NCI-H1436 treated with DMSO at 0.1 percent for 48 hours (cell line): Measurements from ENCODE around the gene HAS3.
"Not testable (repeated sequence)": the region's sequence is repeated elsewhere in the genome, so short reads cannot be mapped to it uniquely, and the experiment has no call there.

Experiments used
- DNase-seq: peaks from one replicate; lab custom pipeline; 2025; lab: John Stamatoyannopoulos, UW

Gene HAS3, protein sequence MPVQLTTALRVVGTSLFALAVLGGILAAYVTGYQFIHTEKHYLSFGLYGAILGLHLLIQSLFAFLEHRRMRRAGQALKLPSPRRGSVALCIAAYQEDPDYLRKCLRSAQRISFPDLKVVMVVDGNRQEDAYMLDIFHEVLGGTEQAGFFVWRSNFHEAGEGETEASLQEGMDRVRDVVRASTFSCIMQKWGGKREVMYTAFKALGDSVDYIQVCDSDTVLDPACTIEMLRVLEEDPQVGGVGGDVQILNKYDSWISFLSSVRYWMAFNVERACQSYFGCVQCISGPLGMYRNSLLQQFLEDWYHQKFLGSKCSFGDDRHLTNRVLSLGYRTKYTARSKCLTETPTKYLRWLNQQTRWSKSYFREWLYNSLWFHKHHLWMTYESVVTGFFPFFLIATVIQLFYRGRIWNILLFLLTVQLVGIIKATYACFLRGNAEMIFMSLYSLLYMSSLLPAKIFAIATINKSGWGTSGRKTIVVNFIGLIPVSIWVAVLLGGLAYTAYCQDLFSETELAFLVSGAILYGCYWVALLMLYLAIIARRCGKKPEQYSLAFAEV

DNA sequence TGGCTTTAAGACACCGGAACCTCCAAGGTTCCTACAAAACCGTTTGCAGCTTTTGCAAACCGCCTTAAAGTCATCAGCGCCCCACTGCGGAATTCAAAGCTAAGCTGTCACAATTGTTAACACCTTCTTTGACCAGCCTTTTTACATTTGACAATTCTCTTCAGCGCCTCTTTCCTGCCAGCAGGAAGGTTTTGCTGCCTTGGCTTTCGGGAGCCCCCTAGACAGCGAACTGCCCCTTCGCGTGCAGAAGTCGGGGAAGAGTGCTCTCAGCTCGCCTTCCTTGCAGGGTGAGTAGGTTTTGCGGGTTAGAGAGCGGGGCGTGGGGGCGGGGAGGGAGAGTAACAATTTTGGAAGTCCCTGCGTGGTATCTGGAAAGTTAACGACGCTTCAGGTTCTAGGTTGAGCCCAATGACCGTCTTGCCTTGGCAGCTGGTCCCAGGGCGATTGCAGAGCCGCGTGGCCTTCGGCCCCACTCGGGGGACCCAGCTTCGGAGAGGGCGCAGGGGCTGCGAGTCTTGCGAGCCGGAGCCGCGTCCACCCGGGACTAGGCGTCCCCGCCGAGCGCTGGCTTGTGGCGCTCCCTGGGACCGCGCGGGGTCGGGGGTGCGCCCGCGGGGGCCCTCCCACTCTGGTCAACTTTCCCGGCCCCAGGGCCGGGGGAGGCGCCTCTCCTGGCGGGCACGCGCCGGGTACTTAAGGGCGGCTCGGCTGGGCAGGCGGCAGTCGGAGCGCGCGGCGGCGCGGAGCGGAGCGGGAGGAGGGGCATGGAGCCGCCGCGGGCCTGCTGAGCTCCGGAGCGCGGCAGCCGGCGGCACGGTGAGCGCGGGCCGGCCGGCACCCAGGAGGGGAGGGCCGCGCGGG, at the start of gene HAS3:
HAS3 (plus strand) TSS at position 153 of the 861 bp plus-strand sequence. CDS start 3,743 bp downstream, outside the sequence.
- peak; percentile 19 for DNase-seq

- DNase-seq = no peak
Observed at GRCh38 chr16:69055980-69056379, 49.5 kb upstream of the HAS3 start.

- DNase-seq = no peak
Observed at GRCh38 chr16:69056421-69056820, 49.0 kb upstream of the HAS3 start.

GRCh38 chr16:69057400-69058378, 47.8 kb upstream of the HAS3 start:
- DNase-seq = no peak

DNA sequence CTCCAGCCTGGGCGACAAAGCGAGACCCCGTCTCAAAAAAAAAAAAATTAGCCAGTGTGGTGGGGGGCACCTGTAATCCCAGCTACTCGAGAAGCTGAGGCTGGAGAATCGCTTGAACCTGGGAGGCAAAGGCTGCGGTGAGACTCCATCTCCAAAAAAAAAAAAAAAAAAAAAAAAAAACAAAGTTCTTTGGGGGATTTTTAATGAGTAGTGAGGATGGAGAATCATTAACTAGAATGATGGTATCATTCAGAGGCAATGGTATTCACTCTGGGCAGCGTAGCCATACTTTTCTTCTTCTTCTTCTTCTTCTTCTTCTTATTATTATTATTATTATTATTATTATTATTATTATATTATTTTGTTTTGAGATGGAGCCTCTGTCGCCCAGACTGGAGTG, 42.0 kb upstream of the HAS3 start:
- not testable (repeated sequence) for DNase-seq

- no peak for DNase-seq
Observed at GRCh38 chr16:69064124-69064763, 41.2 kb upstream of the HAS3 start.

DNA sequence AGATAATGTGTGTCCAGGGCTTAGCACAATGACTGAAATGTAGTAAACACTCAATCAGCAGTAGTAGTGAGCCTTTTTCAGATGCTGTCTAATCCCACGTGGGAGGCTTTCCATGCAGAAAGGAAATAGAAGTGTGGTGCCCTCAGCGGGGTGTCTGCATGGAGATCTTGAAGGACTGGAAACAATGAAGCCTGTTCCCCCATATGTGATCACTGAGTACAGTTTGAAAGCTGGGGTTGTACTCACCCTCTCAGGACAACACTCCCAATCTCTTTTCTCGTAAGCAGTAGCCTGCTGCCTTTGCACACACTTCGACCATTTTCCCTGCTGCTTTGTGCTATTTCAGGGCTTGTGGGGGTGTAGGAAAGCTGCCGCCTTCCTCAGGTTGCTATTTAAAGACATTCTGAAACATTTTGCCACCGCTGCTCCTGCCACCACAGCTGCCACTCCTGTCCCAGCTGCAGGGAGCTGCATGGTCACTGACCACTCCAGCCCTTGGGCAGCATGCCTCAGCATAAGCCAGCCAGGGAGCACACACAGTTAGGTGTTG, 40.6 kb upstream of the HAS3 start:
- no peak for DNase-seq

DNA sequence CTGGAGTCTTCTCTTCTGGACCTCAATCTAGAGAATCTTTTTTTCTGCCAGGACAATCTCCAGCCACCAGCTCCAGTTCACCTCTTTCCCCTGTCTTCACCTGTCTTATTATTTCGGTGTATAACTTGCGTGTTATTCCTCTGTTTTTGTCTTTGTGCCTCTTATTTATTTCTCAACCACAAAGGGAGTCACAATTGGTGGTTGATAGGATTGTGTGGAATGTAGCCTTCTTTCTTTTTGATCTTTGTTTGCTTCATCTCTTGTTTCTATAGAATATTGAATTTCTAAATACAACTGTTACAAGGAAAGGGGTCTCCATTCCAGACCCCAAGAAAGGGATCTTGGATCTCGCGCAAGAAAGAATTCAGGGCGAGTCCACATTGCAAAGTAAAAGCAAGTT, 35.9 kb upstream of the HAS3 start:
- DNase-seq = no peak

DNA sequence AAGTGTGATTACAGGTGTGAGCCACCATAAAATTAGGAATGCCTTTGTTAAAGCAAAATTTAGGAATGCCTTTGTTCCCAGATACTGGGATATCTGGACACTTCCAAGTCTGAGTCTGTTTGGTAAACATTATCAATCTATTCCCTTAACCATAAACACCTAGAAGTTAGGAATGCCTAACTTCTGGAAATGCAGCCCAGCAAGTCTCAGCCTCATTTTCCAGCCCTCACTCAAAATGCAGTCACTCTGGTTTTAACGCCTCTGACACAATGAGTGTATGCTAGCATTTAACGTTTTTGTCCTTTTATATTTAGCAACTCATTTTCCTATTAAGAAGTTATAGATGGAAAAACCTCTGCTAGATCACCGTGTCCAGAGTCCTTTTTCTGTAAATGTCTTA, 34.4 kb upstream of the HAS3 start:
- no peak for DNase-seq

DNA sequence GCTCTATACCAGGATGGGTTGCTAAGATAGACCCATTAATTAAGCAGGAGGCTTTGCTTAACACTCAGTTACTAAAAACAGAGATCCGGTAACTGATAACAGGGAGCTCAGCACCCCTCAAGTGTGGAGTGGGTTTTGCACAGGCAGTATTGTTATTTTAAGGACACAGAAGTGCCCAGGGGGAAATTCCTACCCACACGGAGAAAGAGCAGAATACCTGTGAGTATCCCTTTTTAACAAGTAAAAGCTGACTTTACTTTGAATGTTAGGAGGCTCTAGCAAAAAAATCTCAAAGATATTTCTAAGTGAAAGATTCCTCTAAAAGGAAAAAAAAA, 32.8 kb upstream of the HAS3 start:
- DNase-seq = no peak

GRCh38 chr16:69073181-69073702, 32.2 kb upstream of the HAS3 start:
- DNase-seq = no peak

GRCh38 chr16:69077251-69077650, 28.2 kb upstream of the HAS3 start:
- DNase-seq = no peak

DNA sequence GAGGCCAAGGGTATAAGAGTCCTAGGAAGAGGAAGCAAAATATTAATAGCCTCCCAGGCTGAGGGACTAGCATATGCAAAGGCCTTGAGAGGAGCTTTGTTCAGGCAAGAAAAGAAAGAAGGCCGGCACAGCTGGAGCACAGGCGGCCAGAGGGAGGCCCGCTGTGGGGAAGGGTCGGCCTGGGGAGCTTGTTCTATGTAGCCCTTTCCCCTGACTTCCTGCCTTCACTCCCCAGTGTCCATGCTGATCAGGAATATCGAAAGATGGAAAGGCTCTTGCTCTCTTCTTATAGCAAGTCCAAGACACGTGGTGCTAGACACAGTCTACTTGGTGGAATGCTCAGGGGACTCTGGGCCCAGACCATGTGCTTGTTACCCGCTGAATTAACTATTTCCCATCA, 27.4 kb upstream of the HAS3 start:
- DNase-seq = no peak

GRCh38 chr16:69079697-69080096, 25.8 kb upstream of the HAS3 start:
- no peak for DNase-seq

DNA sequence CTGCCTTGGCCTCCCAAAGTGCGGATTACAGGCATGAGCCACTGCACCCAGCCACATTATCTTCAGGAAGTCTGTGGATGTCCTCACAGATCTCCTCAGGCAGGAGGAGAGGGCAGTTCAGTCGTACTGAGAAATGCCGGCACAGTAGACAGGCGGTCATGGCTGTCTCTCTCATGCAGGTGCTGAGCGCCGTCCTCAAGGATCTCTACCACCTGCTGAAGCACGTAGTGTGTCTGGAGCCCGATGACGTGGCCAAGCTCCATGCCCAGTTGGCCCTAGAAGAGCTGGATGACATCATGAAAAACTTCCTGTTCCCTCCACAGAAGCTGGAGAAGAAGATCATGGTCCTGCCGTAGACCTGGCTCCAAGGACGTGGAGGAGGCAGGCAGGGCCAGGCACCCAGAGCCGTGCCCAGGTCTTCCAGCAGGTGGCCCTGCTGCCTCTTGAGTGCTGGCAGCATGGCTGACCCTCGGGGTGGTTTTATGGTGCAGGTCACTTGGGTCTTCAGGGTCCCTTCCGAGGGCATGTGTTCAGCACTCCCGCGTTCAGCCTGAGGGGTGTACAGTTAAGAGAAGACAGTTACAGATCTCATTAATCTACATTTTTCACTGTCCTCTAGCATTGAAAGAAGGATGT, 22.0 kb upstream of the HAS3 start:
- DNase-seq = no peak

GRCh38 chr16:69084289-69084688, 21.2 kb upstream of the HAS3 start:
- no peak for DNase-seq

GRCh38 chr16:69085032-69085695, 20.3 kb upstream of the HAS3 start:
- DNase-seq = no peak

GRCh38 chr16:69087161-69087581, 18.3 kb upstream of the HAS3 start:
- no peak for DNase-seq

DNA sequence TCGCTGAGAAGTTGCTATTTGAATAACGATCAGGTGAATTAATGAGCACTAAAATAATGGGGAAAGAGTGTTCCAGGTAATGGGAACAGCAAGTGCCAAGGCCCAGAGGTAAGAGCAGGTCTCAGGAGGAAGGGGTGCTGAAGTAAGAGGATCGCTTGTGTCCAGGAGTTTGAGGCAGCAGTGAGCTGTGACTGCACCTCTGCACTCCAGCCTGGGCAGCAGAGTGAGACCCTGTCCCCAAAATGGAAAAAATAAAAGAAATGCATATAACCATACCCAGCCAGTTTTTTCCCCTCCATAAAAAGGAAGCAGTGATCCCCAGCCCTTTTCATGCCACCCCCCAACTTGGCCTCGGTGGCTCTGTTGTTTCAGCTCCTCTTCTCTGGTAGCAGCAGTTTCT, 16.8 kb upstream of the HAS3 start:
- DNase-seq = no peak
